ENCODE data around the gene CLEC16A. TPM values are rescaled to one million over a fixed set of nuclear protein-coding genes. Genes with fewer than 3 reads are reported as not detected.

CLEC16A gene
- total and polyA plus RNA-seq, 5 donors from 2014 or later = 11.8 to 38.9 (median 12.3) TPM

DNA sequence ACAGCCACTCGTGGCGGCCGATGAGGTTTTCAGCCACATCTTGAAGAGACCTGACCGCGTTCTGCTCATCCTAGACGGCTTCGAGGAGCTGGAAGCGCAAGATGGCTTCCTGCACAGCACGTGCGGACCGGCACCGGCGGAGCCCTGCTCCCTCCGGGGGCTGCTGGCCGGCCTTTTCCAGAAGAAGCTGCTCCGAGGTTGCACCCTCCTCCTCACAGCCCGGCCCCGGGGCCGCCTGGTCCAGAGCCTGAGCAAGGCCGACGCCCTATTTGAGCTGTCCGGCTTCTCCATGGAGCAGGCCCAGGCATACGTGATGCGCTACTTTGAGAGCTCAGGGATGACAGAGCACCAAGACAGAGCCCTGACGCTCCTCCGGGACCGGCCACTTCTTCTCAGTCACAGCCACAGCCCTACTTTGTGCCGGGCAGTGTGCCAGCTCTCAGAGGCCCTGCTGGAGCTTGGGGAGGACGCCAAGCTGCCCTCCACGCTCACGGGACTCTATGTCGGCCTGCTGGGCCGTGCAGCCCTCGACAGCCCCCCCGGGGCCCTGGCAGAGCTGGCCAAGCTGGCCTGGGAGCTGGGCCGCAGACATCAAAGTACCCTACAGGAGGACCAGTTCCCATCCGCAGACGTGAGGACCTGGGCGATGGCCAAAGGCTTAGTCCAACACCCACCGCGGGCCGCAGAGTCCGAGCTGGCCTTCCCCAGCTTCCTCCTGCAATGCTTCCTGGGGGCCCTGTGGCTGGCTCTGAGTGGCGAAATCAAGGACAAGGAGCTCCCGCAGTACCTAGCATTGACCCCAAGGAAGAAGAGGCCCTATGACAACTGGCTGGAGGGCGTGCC lies 37.2 kb upstream of the CLEC16A start:
- peaks cover 13% of the 10 kb centered on the region for H3K36me3 Mint-ChIP-seq
- Histone ChIP-seq H3K27me3 (ENCODE audit: control insufficient read depth, insufficient read depth, low read length) (no peaks in the 10 kb centered on the region), H3K9me3 (ENCODE audit: control insufficient read depth in 2 of 2, low read length in 2 of 2) (peaks cover 0 to 2% of the 10 kb centered on the region in 2 experiments), H3K36me3 (ENCODE audit: control insufficient read depth, insufficient read depth, low read length) (peaks cover 13% of the 10 kb centered on the region), H3K4me3 (ENCODE audit: low read depth, low read length) (no peak overlapping the region), H3K27ac (ENCODE audit: insufficient read depth, low read length, poor library complexity, severe bottlenecking) (no peak overlapping the region), H3K4me1 (ENCODE audit: control insufficient read depth, insufficient read depth, low read length, poor library complexity, severe bottlenecking) (no peaks in the 10 kb centered on the region)
- ATAC-seq (ENCODE audit: low read depth in 2 of 2) = no peak
- H3K9me3 Mint-ChIP-seq = peaks cover 0 to 7% (median 0%) of the 10 kb centered on the region in 7 donors
- H3K4me1 Mint-ChIP-seq = no peaks in the 10 kb centered on the region
- no peak overlapping the region for H3K27ac Mint-ChIP-seq
- no peak overlapping the region for H3K4me3 Mint-ChIP-seq
- DNase-seq = no peak
- H3K27me3 Mint-ChIP-seq = no peaks in the 10 kb centered on the region

DNA sequence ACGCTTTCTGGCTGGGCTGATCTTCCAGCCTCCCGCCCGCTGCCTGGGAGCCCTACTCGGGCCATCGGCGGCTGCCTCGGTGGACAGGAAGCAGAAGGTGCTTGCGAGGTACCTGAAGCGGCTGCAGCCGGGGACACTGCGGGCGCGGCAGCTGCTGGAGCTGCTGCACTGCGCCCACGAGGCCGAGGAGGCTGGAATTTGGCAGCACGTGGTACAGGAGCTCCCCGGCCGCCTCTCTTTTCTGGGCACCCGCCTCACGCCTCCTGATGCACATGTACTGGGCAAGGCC lies 36.7 kb upstream of the CLEC16A start:
- Histone ChIP-seq H3K27ac (ENCODE audit: insufficient read depth, low read length, poor library complexity, severe bottlenecking) (no peak overlapping the region), H3K9me3 (ENCODE audit: control insufficient read depth in 2 of 2, low read length in 2 of 2) (peaks cover 0 to 2% of the 10 kb centered on the region in 2 experiments), H3K4me1 (ENCODE audit: control insufficient read depth, insufficient read depth, low read length, poor library complexity, severe bottlenecking) (no peaks in the 10 kb centered on the region), H3K27me3 (ENCODE audit: control insufficient read depth, insufficient read depth, low read length) (no peaks in the 10 kb centered on the region), H3K4me3 (ENCODE audit: low read depth, low read length) (no peak overlapping the region), H3K36me3 (ENCODE audit: control insufficient read depth, insufficient read depth, low read length) (peaks cover 9% of the 10 kb centered on the region)
- Mint-ChIP-seq H3K4me3 (no peak overlapping the region), H3K4me1 (no peaks in the 10 kb centered on the region), H3K36me3 (peaks cover 10% of the 10 kb centered on the region), H3K27ac (no peak overlapping the region), H3K27me3 (no peaks in the 10 kb centered on the region), H3K9me3 (peaks cover 0 to 5% (median 0%) of the 10 kb centered on the region in 7 donors)
- ATAC-seq (ENCODE audit: low read depth in 2 of 2) (no peak), DNase-seq (no peak)

DNA sequence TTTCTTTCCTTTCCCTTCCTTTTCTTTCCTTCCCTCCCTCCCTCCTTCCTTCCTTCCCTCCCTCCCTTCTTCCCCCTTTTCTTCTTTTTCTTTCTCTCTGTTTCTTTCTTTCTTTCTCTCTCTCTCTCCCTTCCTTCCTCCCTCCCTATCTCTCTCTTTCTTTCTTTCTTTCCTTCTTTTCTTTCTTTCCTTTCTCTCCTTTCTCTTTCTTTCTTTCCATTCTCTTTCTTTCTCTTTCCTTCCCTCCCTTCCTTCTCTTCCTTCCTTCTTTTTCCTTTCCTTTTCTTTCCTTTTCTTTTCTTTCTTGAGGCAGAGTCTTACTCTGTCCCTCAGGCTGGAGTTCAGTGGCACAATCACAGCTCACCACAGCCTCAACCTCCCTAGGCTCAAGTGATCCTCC lies 33.1 kb upstream of the CLEC16A start:
- DNase-seq (no peak), ATAC-seq (ENCODE audit: low read depth in 2 of 2) (no peak)
- H3K9me3 Mint-ChIP-seq = no peaks in the 10 kb centered on the region
- H3K4me1 ChIP-seq (ENCODE audit: control insufficient read depth, insufficient read depth, low read length, poor library complexity, severe bottlenecking) = no peaks in the 10 kb centered on the region
- H3K4me1 Mint-ChIP-seq = no peaks in the 10 kb centered on the region
- no peak overlapping the region for H3K4me3 ChIP-seq (ENCODE audit: low read depth, low read length)
- no peak overlapping the region for H3K27ac Mint-ChIP-seq
- no peaks in the 10 kb centered on the region for H3K27me3 ChIP-seq (ENCODE audit: control insufficient read depth, insufficient read depth, low read length)
- H3K36me3 Mint-ChIP-seq = no peaks in the 10 kb centered on the region
- H3K27ac ChIP-seq (ENCODE audit: insufficient read depth, low read length, poor library complexity, severe bottlenecking) = no peak overlapping the region
- no peaks in the 10 kb centered on the region for H3K9me3 ChIP-seq (ENCODE audit: control insufficient read depth in 2 of 2, low read length in 2 of 2)
- H3K27me3 Mint-ChIP-seq = no peaks in the 10 kb centered on the region
- no peak overlapping the region for H3K4me3 Mint-ChIP-seq
- no peaks in the 10 kb centered on the region for H3K36me3 ChIP-seq (ENCODE audit: control insufficient read depth, insufficient read depth, low read length)

DNA sequence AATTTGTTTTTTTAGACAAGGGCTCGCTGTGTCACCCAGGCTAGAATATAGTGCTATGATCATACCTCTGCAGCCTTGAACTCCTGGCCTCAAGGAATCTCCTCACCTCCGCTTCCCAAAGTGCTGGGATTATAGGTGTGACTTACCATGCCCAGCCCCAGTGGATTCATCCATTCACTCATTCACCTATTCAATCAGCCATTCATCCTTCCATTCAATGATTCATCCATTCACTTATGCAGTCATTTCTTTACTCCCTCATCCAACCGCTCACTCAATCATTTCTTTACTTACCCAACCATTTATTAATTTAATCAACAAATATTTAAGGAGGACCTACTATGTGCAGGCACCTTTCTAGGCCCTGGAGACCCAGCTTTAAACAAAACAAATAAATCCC lies 27.8 kb upstream of the CLEC16A start:
- Histone ChIP-seq H3K4me1 (ENCODE audit: control insufficient read depth, insufficient read depth, low read length, poor library complexity, severe bottlenecking) (peaks cover 4% of the 10 kb centered on the region), H3K36me3 (ENCODE audit: control insufficient read depth, insufficient read depth, low read length) (no peaks in the 10 kb centered on the region), H3K9me3 (ENCODE audit: control insufficient read depth in 2 of 2, low read length in 2 of 2) (no peaks in the 10 kb centered on the region), H3K4me3 (ENCODE audit: low read depth, low read length) (no peak overlapping the region), H3K27ac (ENCODE audit: insufficient read depth, low read length, poor library complexity, severe bottlenecking) (no peak overlapping the region), H3K27me3 (ENCODE audit: control insufficient read depth, insufficient read depth, low read length) (no peaks in the 10 kb centered on the region)
- ATAC-seq (ENCODE audit: low read depth in 2 of 2) = no peak
- Mint-ChIP-seq H3K27me3 (no peaks in the 10 kb centered on the region), H3K9me3 (no peaks in the 10 kb centered on the region), H3K4me3 (no peak overlapping the region), H3K27ac (peak overlapping the region in 1 of 3 donors; percentile 12), H3K36me3 (no peaks in the 10 kb centered on the region), H3K4me1 (peaks cover 0 to 6% (median 3%) of the 10 kb centered on the region in 4 donors)
- DNase-seq = no peak

DNA sequence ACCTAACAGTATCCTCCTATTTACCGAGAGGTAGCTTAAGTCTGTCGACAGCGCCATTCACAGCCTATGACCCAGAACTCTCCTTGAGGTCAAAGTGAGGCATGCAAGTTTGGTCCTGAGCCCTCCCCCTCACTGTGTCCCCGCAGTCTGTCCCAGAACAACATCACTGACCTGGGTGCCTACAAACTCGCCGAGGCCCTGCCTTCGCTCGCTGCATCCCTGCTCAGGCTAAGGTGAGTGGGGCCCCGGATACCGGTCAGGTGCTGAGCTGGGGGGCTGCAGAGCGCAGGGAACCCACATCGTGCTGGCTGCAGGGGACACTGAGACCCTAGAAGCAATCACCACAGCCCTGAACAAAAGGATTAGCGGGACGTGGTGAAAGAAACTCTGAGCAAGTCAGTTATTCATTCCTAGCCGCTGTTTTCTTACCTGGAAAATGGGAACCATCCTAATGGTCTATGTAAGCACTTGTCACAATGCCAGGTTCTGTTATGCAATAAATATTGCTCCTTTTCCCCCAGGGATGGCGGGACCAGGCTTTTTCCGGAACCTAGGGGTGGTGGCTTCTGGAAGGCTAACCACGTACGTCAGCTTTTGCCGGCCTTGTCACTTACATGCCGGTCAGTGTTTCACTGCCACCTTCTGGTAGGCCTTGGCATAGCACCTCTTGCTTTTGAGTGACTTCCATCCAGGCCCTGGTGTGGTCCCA lies 25.9 kb upstream of the CLEC16A start:
- Histone ChIP-seq H3K36me3 (ENCODE audit: control insufficient read depth, insufficient read depth, low read length) (peaks cover 6% of the 10 kb centered on the region), H3K27ac (ENCODE audit: insufficient read depth, low read length, poor library complexity, severe bottlenecking) (no peak overlapping the region), H3K27me3 (ENCODE audit: control insufficient read depth, insufficient read depth, low read length) (no peaks in the 10 kb centered on the region), H3K4me3 (ENCODE audit: low read depth, low read length) (peak overlapping the region; percentile 4), H3K9me3 (ENCODE audit: control insufficient read depth in 2 of 2, low read length in 2 of 2) (no peaks in the 10 kb centered on the region), H3K4me1 (ENCODE audit: control insufficient read depth, insufficient read depth, low read length, poor library complexity, severe bottlenecking) (peaks cover 4% of the 10 kb centered on the region)
- H3K27me3 Mint-ChIP-seq = no peaks in the 10 kb centered on the region
- H3K4me1 Mint-ChIP-seq = peaks cover 0 to 6% (median 3%) of the 10 kb centered on the region in 4 donors
- H3K36me3 Mint-ChIP-seq = no peaks in the 10 kb centered on the region
- ATAC-seq (ENCODE audit: low read depth in 2 of 2) (peak; percentile 74 to 75), DNase-seq (peak; percentile 64 to 89 (median 72))
- H3K27ac Mint-ChIP-seq = no peak overlapping the region
- H3K9me3 Mint-ChIP-seq = no peaks in the 10 kb centered on the region
- peak overlapping the region in 1 of 4 donors; percentile 60 for H3K4me3 Mint-ChIP-seq

DNA sequence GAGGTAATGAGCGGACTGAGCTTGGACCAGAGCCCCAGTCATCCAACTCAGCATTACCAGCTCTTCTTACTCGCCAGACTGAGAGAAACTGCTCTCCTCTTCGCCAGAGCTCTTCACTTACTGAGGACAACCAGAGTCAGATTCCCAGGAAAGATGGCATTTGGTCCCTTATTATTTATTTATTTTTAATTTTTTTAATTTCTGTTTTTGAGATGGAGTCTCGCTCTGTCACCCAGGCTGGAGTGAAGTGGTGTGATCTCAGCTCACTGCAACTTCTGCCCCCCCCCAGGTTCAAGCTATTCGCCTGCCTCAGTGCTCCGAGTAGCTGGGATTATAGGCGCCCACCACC lies 25.4 kb upstream of the CLEC16A start:
- peaks cover 0 to 6% (median 3%) of the 10 kb centered on the region in 4 donors for H3K4me1 Mint-ChIP-seq
- H3K27ac ChIP-seq (ENCODE audit: insufficient read depth, low read length, poor library complexity, severe bottlenecking) = no peak overlapping the region
- H3K27me3 Mint-ChIP-seq = no peaks in the 10 kb centered on the region
- no peaks in the 10 kb centered on the region for H3K9me3 ChIP-seq (ENCODE audit: control insufficient read depth in 2 of 2, low read length in 2 of 2)
- peaks cover 4% of the 10 kb centered on the region for H3K36me3 Mint-ChIP-seq
- ATAC-seq (ENCODE audit: low read depth in 2 of 2) (no peak), DNase-seq (no peak)
- peaks cover 11% of the 10 kb centered on the region for H3K36me3 ChIP-seq (ENCODE audit: control insufficient read depth, insufficient read depth, low read length)
- H3K27ac Mint-ChIP-seq = no peak overlapping the region
- no peaks in the 10 kb centered on the region for H3K9me3 Mint-ChIP-seq
- peaks cover 4% of the 10 kb centered on the region for H3K4me1 ChIP-seq (ENCODE audit: control insufficient read depth, insufficient read depth, low read length, poor library complexity, severe bottlenecking)
- no peaks in the 10 kb centered on the region for H3K27me3 ChIP-seq (ENCODE audit: control insufficient read depth, insufficient read depth, low read length)
- no peak overlapping the region for H3K4me3 Mint-ChIP-seq
- H3K4me3 ChIP-seq (ENCODE audit: low read depth, low read length) = no peak overlapping the region

DNA sequence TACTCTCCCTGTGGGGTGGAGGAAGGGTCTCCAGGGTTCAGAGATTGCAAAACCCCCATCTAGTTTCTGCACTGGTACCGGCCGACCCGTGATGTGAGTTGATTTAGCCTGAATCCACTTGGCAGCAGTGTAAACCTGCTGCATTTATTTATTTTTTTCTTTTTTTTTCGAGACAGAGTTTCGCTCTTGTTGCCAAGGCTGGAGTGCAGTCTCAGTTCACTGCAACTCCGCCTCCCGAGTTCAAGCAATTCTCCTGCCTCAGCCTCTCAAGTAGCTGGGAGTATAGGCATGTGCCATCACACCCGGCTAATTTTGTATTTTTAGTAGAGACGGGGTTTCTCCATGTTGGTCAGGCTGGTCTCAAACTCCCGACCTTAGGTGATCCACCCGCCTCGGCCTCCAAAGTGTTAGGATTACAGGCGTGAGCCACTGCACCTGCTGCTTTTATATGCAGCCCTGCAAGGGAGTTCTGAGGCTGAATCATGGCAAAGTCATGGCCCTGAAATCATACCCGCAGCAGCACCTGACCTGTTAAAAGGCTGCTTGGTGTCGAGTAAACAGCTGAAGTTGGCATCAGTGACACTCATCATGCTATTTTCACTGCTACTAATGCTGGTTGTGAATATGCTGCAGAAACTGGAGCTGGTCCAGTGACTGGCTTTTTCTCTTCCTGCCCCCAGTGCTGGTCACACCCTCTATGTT lies 23.5 kb upstream of the CLEC16A start:
- Histone ChIP-seq H3K9me3 (ENCODE audit: control insufficient read depth in 2 of 2, low read length in 2 of 2) (no peaks in the 10 kb centered on the region), H3K27ac (ENCODE audit: insufficient read depth, low read length, poor library complexity, severe bottlenecking) (no peak overlapping the region), H3K36me3 (ENCODE audit: control insufficient read depth, insufficient read depth, low read length) (peaks cover 21% of the 10 kb centered on the region), H3K4me1 (ENCODE audit: control insufficient read depth, insufficient read depth, low read length, poor library complexity, severe bottlenecking) (peaks cover 4% of the 10 kb centered on the region), H3K4me3 (ENCODE audit: low read depth, low read length) (no peak overlapping the region), H3K27me3 (ENCODE audit: control insufficient read depth, insufficient read depth, low read length) (no peaks in the 10 kb centered on the region)
- DNase-seq = no peak
- peaks cover 0 to 6% (median 3%) of the 10 kb centered on the region in 4 donors for H3K4me1 Mint-ChIP-seq
- H3K27me3 Mint-ChIP-seq = no peaks in the 10 kb centered on the region
- no peak for ATAC-seq (ENCODE audit: low read depth in 2 of 2)
- peaks cover 8% of the 10 kb centered on the region for H3K36me3 Mint-ChIP-seq
- H3K4me3 Mint-ChIP-seq = no peak overlapping the region
- H3K9me3 Mint-ChIP-seq = no peaks in the 10 kb centered on the region
- H3K27ac Mint-ChIP-seq = peak overlapping the region in 1 of 3 donors; percentile 40
